Fibroblast of lung (primary cell): ENCODE data around the gene COQ6. TPM values are rescaled to one million over a fixed set of nuclear protein-coding genes. Genes with fewer than 3 reads are reported as not detected.

ENCODE experiments used
- DNase-seq, 2 donors: peaks; one replicate each; pipeline versions ENCODE4 v3.0.0 to v3.0.0-alpha.2; 2010; ENCODE audit warnings: low read depth in 2 of 2
- H2AFZ ChIP-seq: 2 replicates; pipeline ENCODE4 v1.5.1; 2012; ENCODE audit warnings: low read length, control low read depth, inconsistent platforms
- H3K27ac ChIP-seq: 2 replicates; pipeline ENCODE4 v1.5.1; 2011; ENCODE audit warnings: low read length, control low read depth; ENCODE audit not compliant: insufficient read depth
- H3K27me3 ChIP-seq: 2 replicates; pipeline ENCODE4 v1.5.1; 2011; ENCODE audit warnings: mild to moderate bottlenecking, low read length; ENCODE audit not compliant: control insufficient read depth, insufficient read depth
- H3K36me3 ChIP-seq: 2 replicates; pipeline ENCODE4 v1.5.1; 2011; ENCODE audit warnings: low read length; ENCODE audit not compliant: control insufficient read depth, insufficient read depth
- H3K4me1 ChIP-seq: 2 replicates; pipeline ENCODE4 v1.5.1; 2011; ENCODE audit warnings: low read length; ENCODE audit not compliant: control insufficient read depth, insufficient read depth; ENCODE audit errors: extremely low read depth
- H3K4me2 ChIP-seq: 2 replicates; pipeline ENCODE4 v1.5.1; 2011; ENCODE audit warnings: low read length, control low read depth; ENCODE audit not compliant: insufficient read depth; ENCODE audit errors: extremely low read depth
- H3K4me3 ChIP-seq, 4 experiments: fragments of 200-600 bp in 1 of 4; sonication (generic) in 1 of 4; replicated peaks in 1 of 4; 2 replicates each; pipeline ENCODE4 v1.5.1; 2011 to 2016; ENCODE audit warnings: low read length in 4 of 4, low read depth in 3 of 4, mild to moderate bottlenecking in 3 of 4, control low read depth in 2 of 4, inconsistent platforms in 1 of 4, mixed read lengths in 1 of 4; ENCODE audit not compliant: insufficient read depth in 1 of 4; ENCODE audit errors: control extremely low read depth in 1 of 4
- H3K79me2 ChIP-seq: 2 replicates; pipeline ENCODE4 v1.5.1; 2012; ENCODE audit warnings: mild to moderate bottlenecking, low read length, inconsistent platforms; ENCODE audit not compliant: control insufficient read depth, insufficient read depth
- H3K9ac ChIP-seq: 2 replicates; pipeline ENCODE4 v1.5.1; 2011; ENCODE audit warnings: mild to moderate bottlenecking, low read length, control low read depth; ENCODE audit not compliant: insufficient read depth
- H3K9me3 ChIP-seq: 2 replicates; pipeline ENCODE4 v1.5.1; 2012; ENCODE audit warnings: low read depth, low read length; ENCODE audit not compliant: control insufficient read depth, insufficient read depth
- H4K20me1 ChIP-seq: 2 replicates; pipeline ENCODE4 v1.5.1; 2011; ENCODE audit warnings: low read length; ENCODE audit not compliant: control insufficient read depth, insufficient read depth; ENCODE audit errors: extremely low read depth
- EZH2 ChIP-seq: IDR thresholded peaks from 2 replicates; pipeline ENCODE4 v1.5.1; 2012; ENCODE audit warnings: low read length, control low read depth, mild to moderate bottlenecking; ENCODE audit errors: missing control alignments
- polyA plus RNA-seq, 2 donors: library from polyadenylated mRNA; depleted of rRNA in 1 of 2; stranded (reverse) in 1 of 2; unstranded in 1 of 2; fragments of >200 nt; gene quantifications; 2 replicates each; pipeline ENCODE4 v1.2.1, GENCODE V29; 2011 to 2012; ENCODE audit warnings: missing spikeins in 1 of 2
- total RNA-seq: library from RNA; depleted of rRNA; stranded (reverse); fragments of >200 nt; gene quantifications from 2 replicates; pipeline ENCODE4 v1.2.1, GENCODE V29; 2014
- TF ChIP-seq, protein P1 (sequence below), 2 donors: IDR thresholded peaks in 1 of 2; conservative IDR thresholded peaks in 1 of 2; 1 replicate in 1 of 2; 2 replicates in 1 of 2; pipeline ENCODE4 v1.5.1; 2011 to 2012; ENCODE audit warnings: low read length in 2 of 2, control low read depth in 1 of 2, inconsistent platforms in 1 of 2, low read depth in 1 of 2, mild to moderate bottlenecking in 1 of 2

Gene COQ6
- total and polyA plus RNA-seq, 2 donors (not counting 1 experiment from before 2014, with no cell fraction given), result 18.0 to 20.8 TPM

- no peaks in the 10 kb centered on the region for H3K9me3 ChIP-seq
- H3K27ac ChIP-seq, result no peak overlapping the region
- H3K4me1 ChIP-seq, result no peaks in the 10 kb centered on the region
- H3K36me3 ChIP-seq, result peaks cover 10% of the 10 kb centered on the region
- H3K27me3 ChIP-seq, result no peaks in the 10 kb centered on the region
- H3K4me3 ChIP-seq, result no peak overlapping the region
- no peak overlapping the region for H3K4me2 ChIP-seq
- H2AFZ ChIP-seq, result no peak overlapping the region
- DNase-seq, result no peak
- H4K20me1 ChIP-seq, result no peaks in the 10 kb centered on the region
- TF ChIP-seq EZH2, result no peak
- TF ChIP-seq, protein P1, sequence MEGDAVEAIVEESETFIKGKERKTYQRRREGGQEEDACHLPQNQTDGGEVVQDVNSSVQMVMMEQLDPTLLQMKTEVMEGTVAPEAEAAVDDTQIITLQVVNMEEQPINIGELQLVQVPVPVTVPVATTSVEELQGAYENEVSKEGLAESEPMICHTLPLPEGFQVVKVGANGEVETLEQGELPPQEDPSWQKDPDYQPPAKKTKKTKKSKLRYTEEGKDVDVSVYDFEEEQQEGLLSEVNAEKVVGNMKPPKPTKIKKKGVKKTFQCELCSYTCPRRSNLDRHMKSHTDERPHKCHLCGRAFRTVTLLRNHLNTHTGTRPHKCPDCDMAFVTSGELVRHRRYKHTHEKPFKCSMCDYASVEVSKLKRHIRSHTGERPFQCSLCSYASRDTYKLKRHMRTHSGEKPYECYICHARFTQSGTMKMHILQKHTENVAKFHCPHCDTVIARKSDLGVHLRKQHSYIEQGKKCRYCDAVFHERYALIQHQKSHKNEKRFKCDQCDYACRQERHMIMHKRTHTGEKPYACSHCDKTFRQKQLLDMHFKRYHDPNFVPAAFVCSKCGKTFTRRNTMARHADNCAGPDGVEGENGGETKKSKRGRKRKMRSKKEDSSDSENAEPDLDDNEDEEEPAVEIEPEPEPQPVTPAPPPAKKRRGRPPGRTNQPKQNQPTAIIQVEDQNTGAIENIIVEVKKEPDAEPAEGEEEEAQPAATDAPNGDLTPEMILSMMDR (conservative IDR thresholded peaks at IDR 0.05 in 1 of 2, IDR thresholded peaks at IDR 0.05 in 1 of 2; ENCODE audit: low read depth in 1 of 2, low read length in 2 of 2), result no peak
- H3K79me2 ChIP-seq, result peaks cover 3% of the 10 kb centered on the region
- no peak overlapping the region for H3K9ac ChIP-seq
Measured at GRCh38 chr14:73955674-73956073, 5.6 kb downstream of the COQ6 start.

- Histone ChIP-seq H3K9ac (no peak overlapping the region), H3K9me3 (no peaks in the 10 kb centered on the region), H3K36me3 (peaks cover 16% of the 10 kb centered on the region), H3K4me3 (no peak overlapping the region), H3K4me2 (no peak overlapping the region), H3K4me1 (no peaks in the 10 kb centered on the region), H3K27me3 (no peaks in the 10 kb centered on the region), H2AFZ (no peak overlapping the region), H3K79me2 (no peaks in the 10 kb centered on the region), H4K20me1 (no peaks in the 10 kb centered on the region), H3K27ac (no peak overlapping the region)
- no peak for DNase-seq
- TF ChIP-seq, protein P1 (conservative IDR thresholded peaks at IDR 0.05 in 1 of 2, IDR thresholded peaks at IDR 0.05 in 1 of 2; ENCODE audit: low read depth in 1 of 2, low read length in 2 of 2), result no peak
- TF ChIP-seq EZH2, result no peak
Measured at GRCh38 chr14:73958591-73958990, 8.5 kb downstream of the COQ6 start.

DNA sequence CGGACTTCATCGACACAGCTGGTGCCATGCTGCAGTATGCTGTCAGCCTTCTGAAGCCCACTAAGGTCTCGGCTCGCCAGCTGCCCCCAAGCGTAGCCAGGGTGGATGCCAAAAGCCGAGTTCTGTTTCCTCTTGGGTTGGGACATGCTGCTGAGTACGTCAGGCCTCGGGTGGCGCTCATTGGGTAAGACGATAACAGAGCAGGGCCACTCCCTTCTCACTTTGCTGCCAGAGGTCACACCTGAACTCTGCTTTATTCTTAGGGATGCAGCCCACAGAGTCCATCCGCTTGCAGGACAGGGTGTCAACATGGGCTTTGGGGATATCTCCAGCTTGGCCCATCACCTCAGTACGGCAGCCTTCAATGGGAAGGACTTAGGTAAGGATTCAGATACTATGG is 11.1 kb downstream of the COQ6 start:
- no peaks in the 10 kb centered on the region for H3K9me3 ChIP-seq
- H3K4me2 ChIP-seq, result no peak overlapping the region
- TF ChIP-seq, protein P1 (conservative IDR thresholded peaks at IDR 0.05 in 1 of 2, IDR thresholded peaks at IDR 0.05 in 1 of 2; ENCODE audit: low read depth in 1 of 2, low read length in 2 of 2), result no peak
- TF ChIP-seq EZH2, result no peak
- H3K36me3 ChIP-seq, result peaks cover 16% of the 10 kb centered on the region
- no peaks in the 10 kb centered on the region for H4K20me1 ChIP-seq
- no peak overlapping the region for H3K4me3 ChIP-seq
- no peak for DNase-seq
- H3K27me3 ChIP-seq, result no peaks in the 10 kb centered on the region
- H3K9ac ChIP-seq, result no peak overlapping the region
- H3K79me2 ChIP-seq, result no peaks in the 10 kb centered on the region
- H3K4me1 ChIP-seq, result no peaks in the 10 kb centered on the region
- H2AFZ ChIP-seq, result no peak overlapping the region
- H3K27ac ChIP-seq, result no peak overlapping the region
